K562 (cell line): ENCODE measurements around the gene ATAD2B. TPM values are rescaled to one million over a fixed set of nuclear protein-coding genes. Genes with fewer than 3 reads are reported as not detected.
"Not testable (repeated sequence)": the region's sequence is repeated elsewhere in the genome, so short reads cannot be mapped to it uniquely, and the experiment has no call there.

Experiments used
- ATAC-seq: fragments of 200-7000 bp; cut with Tn5 transposase; 3 replicates; pipeline ENCODE4 v1.9.1; 2020; ENCODE audit warnings: moderate library complexity
- BruUV-seq: library from RNA; stranded (reverse); fragments of 400-500 nt; replicated peaks from 2 replicates; lab custom pipeline; 2021; lab: Mats Ljungman, UMichigan
- CTCF ChIA-PET: fragments of 300-600 bp; formaldehyde crosslinking; extraction: SDS; loops from one replicate; lab custom pipeline; 2021; ENCODE audit warnings: low intra/inter-chr PET ratio; lab: Yijun Ruan, JAX
- POLR2A ChIA-PET: fragments of 300-600, 350-650 bp; sonication (Branson Sonifier 250); formaldehyde crosslinking; extraction: SDS; loops from one replicate; lab custom pipeline; 2021; ENCODE audit warnings: antibody characterized with exemption, inconsistent platforms; lab: Yijun Ruan, JAX
- DNase-seq, 4 experiments: peaks; one replicate each; pipeline versions ENCODE4 v3.0.0 to v3.0.0-alpha.2; 2011 to 2018; ENCODE audit warnings: low spot score in 3 of 4, mixed read lengths in 3 of 4; ENCODE audit errors: extremely low read depth in 1 of 4
- FAIRE-seq: peaks from 2 replicates; lab custom pipeline; 2011; peaks lifted over from hg19 to GRCh38; lab: Jason Lieb, UNC
- H2AFZ ChIP-seq: 2 replicates; pipeline ENCODE4 v1.6.0; 2011; ENCODE audit warnings: low read depth, low read length, control low read depth, inconsistent platforms
- H3K27ac ChIP-seq: fragments of 200-600 bp; 3 replicates; pipeline ENCODE4 v1.8.0; 2011; ENCODE audit warnings: low read depth, mild to moderate bottlenecking, control low read depth, inconsistent platforms, low read length, moderate library complexity, mixed read lengths; ENCODE audit errors: extremely low read depth
- H3K27me3 ChIP-seq, 2 experiments: fragments of 300-600 bp in 1 of 2; 2 replicates in 1 of 2; 3 replicates in 1 of 2; pipeline versions ENCODE4 v1.6.0 to v1.8.0; 2011; ENCODE audit warnings: inconsistent platforms in 2 of 2, low read length in 2 of 2, mild to moderate bottlenecking in 1 of 2, mixed read lengths in 1 of 2, moderate library complexity in 1 of 2; ENCODE audit not compliant: control insufficient read depth in 2 of 2, insufficient read depth in 2 of 2
- H3K36me3 ChIP-seq: fragments of 300-600 bp; 3 replicates; pipeline ENCODE4 v1.8.0; 2011; ENCODE audit warnings: mild to moderate bottlenecking, low read length, inconsistent platforms; ENCODE audit not compliant: control insufficient read depth, insufficient read depth
- H3K4me1 ChIP-seq, 2 experiments: fragments of 200-600 bp in 1 of 2; replicated peaks in 1 of 2; 2 replicates in 1 of 2; 3 replicates in 1 of 2; pipeline versions ENCODE4 v1.5.1 to v1.8.0; 2011; ENCODE audit warnings: inconsistent platforms in 2 of 2, low read length in 2 of 2, mild to moderate bottlenecking in 1 of 2, mixed read lengths in 1 of 2, moderate library complexity in 1 of 2; ENCODE audit not compliant: control insufficient read depth in 2 of 2, insufficient read depth in 2 of 2
- H3K4me2 ChIP-seq: 2 replicates; pipeline ENCODE4 v1.6.1; 2011; ENCODE audit warnings: low read length, control low read depth, inconsistent platforms, mixed read lengths; ENCODE audit not compliant: insufficient read depth
- H3K4me3 ChIP-seq: fragments of 200-600 bp; sonication (generic), shearing (Covaris generic); 2 replicates; pipeline ENCODE4 v1.5.1; 2016; ENCODE audit warnings: control low read depth, inconsistent platforms
- H3K79me2 ChIP-seq: fragments of 200-600 bp; 3 replicates; pipeline ENCODE4 v1.8.0; 2011; ENCODE audit warnings: low read length, inconsistent platforms; ENCODE audit not compliant: control insufficient read depth, insufficient read depth
- H3K9ac ChIP-seq, 2 experiments: 2 replicates each; pipeline versions ENCODE4 v1.6.0 to v1.6.1; 2011; ENCODE audit warnings: low read depth in 2 of 2, low read length in 2 of 2, control low read depth in 1 of 2, inconsistent platforms in 1 of 2, mild to moderate bottlenecking in 1 of 2, mixed read lengths in 1 of 2; ENCODE audit not compliant: insufficient read depth in 1 of 2
- H3K9me1 ChIP-seq: one replicate; pipeline ENCODE4 v1.6.0; 2011; ENCODE audit warnings: inconsistent platforms, mild to moderate bottlenecking, low read length, moderate library complexity; ENCODE audit not compliant: control insufficient read depth, insufficient read depth
- H3K9me3 ChIP-seq: replicated peaks from 2 replicates; pipeline ENCODE4 v1.5.1; 2011; ENCODE audit warnings: low read depth, low read length, inconsistent platforms; ENCODE audit not compliant: control insufficient read depth, insufficient read depth
- H4K20me1 ChIP-seq: replicated peaks from 2 replicates; pipeline ENCODE4 v1.6.1; 2011; ENCODE audit warnings: low read length, inconsistent platforms, mixed read lengths; ENCODE audit not compliant: control insufficient read depth, insufficient read depth
- CCAR2 ChIP-seq: fragments of 200-400 bp; formaldehyde crosslinking; IDR thresholded peaks from 2 replicates; pipeline ENCODE4 v1.6.1; 2017; ENCODE audit warnings: mild to moderate bottlenecking, low read depth, low read length
- COPS2 ChIP-seq: fragments of 450-650 bp; conservative IDR thresholded peaks from 2 replicates; pipeline ENCODE4 v1.6.1; 2016; ENCODE audit warnings: mild to moderate bottlenecking, moderate library complexity
- HNRNPL ChIP-seq: fragments of 200-400 bp; formaldehyde crosslinking; IDR thresholded peaks from 2 replicates; pipeline ENCODE4 v1.6.1; 2017; ENCODE audit warnings: low read depth, mild to moderate bottlenecking, low read length
- RBFOX2 ChIP-seq: fragments of 200-400 bp; formaldehyde crosslinking; IDR thresholded peaks from 2 replicates; pipeline ENCODE4 v1.6.1; 2017; ENCODE audit warnings: low read depth, mild to moderate bottlenecking, low read length, moderate library complexity
- SNRNP70 ChIP-seq: fragments of 200-400 bp; formaldehyde crosslinking; optimal IDR thresholded peaks from 2 replicates; pipeline ENCODE3; 2017; ENCODE audit warnings: low read depth, low read length
- YY1 ChIP-seq, 3 experiments: IDR thresholded peaks; 2 replicates each; pipeline ENCODE4 v1.6.1; 2011; ENCODE audit warnings: low read length in 2 of 3, mild to moderate bottlenecking in 2 of 3, moderate library complexity in 2 of 3, borderline replicate concordance in 1 of 3, control low read depth in 1 of 3, low read depth in 1 of 3; ENCODE audit not compliant: insufficient read depth in 3 of 3, insufficient replicate concordance in 2 of 3, control insufficient read depth in 1 of 3, insufficient read length in 1 of 3; ENCODE audit errors: extremely low read depth in 1 of 3
- ZBTB8A ChIP-seq: fragments of 450-650 bp; IDR thresholded peaks from 2 replicates; pipeline ENCODE4 v1.6.1; 2018; ENCODE audit warnings: mild to moderate bottlenecking, moderate library complexity; ENCODE audit not compliant: partially characterized antibody
- ZNF124 ChIP-seq: sonication (generic); formaldehyde crosslinking; IDR thresholded peaks from 2 replicates; pipeline ENCODE4 v1.8.1; 2022; ENCODE audit warnings: missing genetic modification reagents
- ZNF324 ChIP-seq: fragments of 250-450 bp; sonication (Bioruptor Pico); IDR thresholded peaks from 2 replicates; pipeline ENCODE4 v1.4.0; 2020; ENCODE audit warnings: mild to moderate bottlenecking
- WGBS: fragments of 100-300 bp; shearing (Covaris generic); methylation state at CpG from one replicate; pipeline ENCODE4 v1.1.6; 2016; ENCODE audit warnings: low coverage, mixed read lengths; ENCODE audit not compliant: insufficient coverage; ENCODE audit errors: missing lambda C conversion rate; 5-methylcytosine and 5-hydroxymethylcytosine counted together
- in situ Hi-C: fragments of 300-500 bp; cut with MboI; formaldehyde crosslinking; loops from 4 replicates; pipeline ENCODE4 v1.15.0; 2018; ENCODE audit warnings: inconsistent platforms, mixed read lengths
- intact Hi-C: fragments of 100-400 bp; cut with micrococcal nuclease; formaldehyde crosslinking; loops from 2 replicates; pipeline ENCODE4 v1.14.2; 2022
- polyA plus RNA-seq, 8 experiments: library from polyadenylated mRNA; depleted of rRNA in 4 of 8; stranded (reverse) in 5 of 8; unstranded in 3 of 8; fragments of >200 nt; fragmentation: Nextera tagmentation in 2 of 8; fragmentation: Illumina TruSeq in 1 of 8; extraction: Ambion mirVana in 2 of 8; extraction: Trizol in 1 of 8; gene quantifications; 2 replicates each; pipeline versions ENCODE4 v1.2.1 to v1.2.3, GENCODE V29; 2011 to 2014; ENCODE audit warnings: inconsistent platforms in 1 of 8, missing spikeins in 1 of 8
- total RNA-seq, 7 experiments: library from RNA; depleted of rRNA in 6 of 7; stranded (reverse); fragments of >200 nt in 6 of 7; fragmentation: Illumina TruSeq in 2 of 7; extraction: Trizol in 2 of 7; gene quantifications; 2 replicates each; pipeline versions ENCODE4 v1.2.1 to v1.2.3, GENCODE V29; 2011 to 2021; ENCODE audit warnings: low replicate concordance in 1 of 7
- TF ChIP-seq, protein P1 (sequence below): fragments of 450-650 bp; conservative IDR thresholded peaks from 2 replicates; pipeline ENCODE4 v1.6.1; 2016; ENCODE audit warnings: missing genetic modification characterization, low read depth, mild to moderate bottlenecking, control low read depth, missing compliant biosample characterization
- TF ChIP-seq, protein P2 (sequence below), 2 experiments: fragments of 200-800 bp in 1 of 2; sonication (Bioruptor generic) in 1 of 2; sonication (generic) in 1 of 2; formaldehyde crosslinking in 1 of 2; IDR thresholded peaks in 1 of 2; conservative IDR thresholded peaks in 1 of 2; 2 replicates each; pipeline versions ENCODE4 v1.5.0 to v1.6.1; 2016 to 2020; ENCODE audit warnings: missing compliant biosample characterization in 1 of 2, missing genetic modification characterization in 1 of 2, missing genetic modification reagents in 1 of 2
- TF ChIP-seq, protein P3 (sequence below): fragments of 450-650 bp; IDR thresholded peaks from 2 replicates; pipeline ENCODE4 v1.6.1; 2017; ENCODE audit warnings: antibody characterized with exemption
- TF ChIP-seq, protein P4 (sequence below): fragments of 250-450 bp; sonication (Bioruptor Pico); IDR thresholded peaks from 2 replicates; pipeline ENCODE4 v1.4.0; 2020; ENCODE audit warnings: mild to moderate bottlenecking

The ATAD2B gene
- total and polyA plus RNA-seq, 9 of the 15 experiments (the other 6 are each of a cell fraction or from before 2014, with no cell fraction given): 3.2 to 21.6 (median 11.4) TPM

DNA sequence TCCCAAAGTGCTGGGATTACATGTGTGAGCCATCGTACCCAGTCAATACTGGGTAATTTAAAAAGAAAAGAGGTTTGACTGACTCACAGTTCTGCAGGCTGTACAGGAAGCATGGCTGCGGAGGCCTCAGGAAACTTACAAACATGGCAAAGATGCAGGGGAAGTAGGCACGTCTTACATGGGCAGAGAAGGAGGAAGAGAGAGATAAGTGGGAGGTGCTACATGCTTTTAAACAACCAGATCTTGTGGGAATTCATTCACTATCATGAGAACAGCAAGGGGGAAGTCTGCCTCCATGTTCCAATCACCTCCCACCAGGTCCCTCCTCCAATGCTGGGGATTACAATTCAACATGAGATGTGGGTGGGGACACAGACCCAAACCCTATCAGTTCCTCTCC lies 192.5 kb downstream of the ATAD2B start (continued):
- TF ChIP-seq, protein P1, sequence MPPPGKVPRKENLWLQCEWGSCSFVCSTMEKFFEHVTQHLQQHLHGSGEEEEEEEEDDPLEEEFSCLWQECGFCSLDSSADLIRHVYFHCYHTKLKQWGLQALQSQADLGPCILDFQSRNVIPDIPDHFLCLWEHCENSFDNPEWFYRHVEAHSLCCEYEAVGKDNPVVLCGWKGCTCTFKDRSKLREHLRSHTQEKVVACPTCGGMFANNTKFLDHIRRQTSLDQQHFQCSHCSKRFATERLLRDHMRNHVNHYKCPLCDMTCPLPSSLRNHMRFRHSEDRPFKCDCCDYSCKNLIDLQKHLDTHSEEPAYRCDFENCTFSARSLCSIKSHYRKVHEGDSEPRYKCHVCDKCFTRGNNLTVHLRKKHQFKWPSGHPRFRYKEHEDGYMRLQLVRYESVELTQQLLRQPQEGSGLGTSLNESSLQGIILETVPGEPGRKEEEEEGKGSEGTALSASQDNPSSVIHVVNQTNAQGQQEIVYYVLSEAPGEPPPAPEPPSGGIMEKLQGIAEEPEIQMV (tag): no peak
- TF ChIP-seq, protein P2, sequence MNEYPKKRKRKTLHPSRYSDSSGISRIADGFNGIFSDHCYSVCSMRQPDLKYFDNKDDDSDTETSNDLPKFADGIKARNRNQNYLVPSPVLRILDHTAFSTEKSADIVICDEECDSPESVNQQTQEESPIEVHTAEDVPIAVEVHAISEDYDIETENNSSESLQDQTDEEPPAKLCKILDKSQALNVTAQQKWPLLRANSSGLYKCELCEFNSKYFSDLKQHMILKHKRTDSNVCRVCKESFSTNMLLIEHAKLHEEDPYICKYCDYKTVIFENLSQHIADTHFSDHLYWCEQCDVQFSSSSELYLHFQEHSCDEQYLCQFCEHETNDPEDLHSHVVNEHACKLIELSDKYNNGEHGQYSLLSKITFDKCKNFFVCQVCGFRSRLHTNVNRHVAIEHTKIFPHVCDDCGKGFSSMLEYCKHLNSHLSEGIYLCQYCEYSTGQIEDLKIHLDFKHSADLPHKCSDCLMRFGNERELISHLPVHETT (CRISPR knock-in tag; conservative IDR thresholded peaks at IDR 0.05 in 1 of 2, IDR thresholded peaks at IDR 0.05 in 1 of 2): no peak
- TF ChIP-seq CCAR2: no peak
- TF ChIP-seq, protein P3, sequence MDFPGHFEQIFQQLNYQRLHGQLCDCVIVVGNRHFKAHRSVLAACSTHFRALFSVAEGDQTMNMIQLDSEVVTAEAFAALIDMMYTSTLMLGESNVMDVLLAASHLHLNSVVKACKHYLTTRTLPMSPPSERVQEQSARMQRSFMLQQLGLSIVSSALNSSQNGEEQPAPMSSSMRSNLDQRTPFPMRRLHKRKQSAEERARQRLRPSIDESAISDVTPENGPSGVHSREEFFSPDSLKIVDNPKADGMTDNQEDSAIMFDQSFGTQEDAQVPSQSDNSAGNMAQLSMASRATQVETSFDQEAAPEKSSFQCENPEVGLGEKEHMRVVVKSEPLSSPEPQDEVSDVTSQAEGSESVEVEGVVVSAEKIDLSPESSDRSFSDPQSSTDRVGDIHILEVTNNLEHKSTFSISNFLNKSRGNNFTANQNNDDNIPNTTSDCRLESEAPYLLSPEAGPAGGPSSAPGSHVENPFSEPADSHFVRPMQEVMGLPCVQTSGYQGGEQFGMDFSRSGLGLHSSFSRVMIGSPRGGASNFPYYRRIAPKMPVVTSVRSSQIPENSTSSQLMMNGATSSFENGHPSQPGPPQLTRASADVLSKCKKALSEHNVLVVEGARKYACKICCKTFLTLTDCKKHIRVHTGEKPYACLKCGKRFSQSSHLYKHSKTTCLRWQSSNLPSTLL: no peak
- TF ChIP-seq ZNF324 (CRISPR knock-in tag): no peak
- TF ChIP-seq HNRNPL: no peak
- TF ChIP-seq YY1 (IDR thresholded peaks at IDR 0.05; ENCODE audit: borderline replicate concordance in 1 of 3, control insufficient read depth in 1 of 3, extremely low read depth in 1 of 3, insufficient read depth in 3 of 3, insufficient read length in 1 of 3, insufficient replicate concordance in 2 of 3, low read depth in 1 of 3, low read length in 2 of 3): no peak
- TF ChIP-seq RBFOX2: no peak
- TF ChIP-seq COPS2: no peak
- TF ChIP-seq, protein P4, sequence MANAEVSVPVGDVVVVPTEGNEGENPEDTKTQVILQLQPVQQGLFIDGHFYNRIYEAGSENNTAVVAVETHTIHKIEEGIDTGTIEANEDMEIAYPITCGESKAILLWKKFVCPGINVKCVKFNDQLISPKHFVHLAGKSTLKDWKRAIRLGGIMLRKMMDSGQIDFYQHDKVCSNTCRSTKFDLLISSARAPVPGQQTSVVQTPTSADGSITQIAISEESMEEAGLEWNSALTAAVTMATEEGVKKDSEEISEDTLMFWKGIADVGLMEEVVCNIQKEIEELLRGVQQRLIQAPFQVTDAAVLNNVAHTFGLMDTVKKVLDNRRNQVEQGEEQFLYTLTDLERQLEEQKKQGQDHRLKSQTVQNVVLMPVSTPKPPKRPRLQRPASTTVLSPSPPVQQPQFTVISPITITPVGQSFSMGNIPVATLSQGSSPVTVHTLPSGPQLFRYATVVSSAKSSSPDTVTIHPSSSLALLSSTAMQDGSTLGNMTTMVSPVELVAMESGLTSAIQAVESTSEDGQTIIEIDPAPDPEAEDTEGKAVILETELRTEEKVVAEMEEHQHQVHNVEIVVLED (CRISPR knock-in tag): no peak
- TF ChIP-seq ZNF124 (CRISPR knock-in tag): no peak
- no peak for TF ChIP-seq SNRNP70
- no peak for TF ChIP-seq ZBTB8A
- TF ChIP-seq, all 486 proteins: peak for 0

DNA sequence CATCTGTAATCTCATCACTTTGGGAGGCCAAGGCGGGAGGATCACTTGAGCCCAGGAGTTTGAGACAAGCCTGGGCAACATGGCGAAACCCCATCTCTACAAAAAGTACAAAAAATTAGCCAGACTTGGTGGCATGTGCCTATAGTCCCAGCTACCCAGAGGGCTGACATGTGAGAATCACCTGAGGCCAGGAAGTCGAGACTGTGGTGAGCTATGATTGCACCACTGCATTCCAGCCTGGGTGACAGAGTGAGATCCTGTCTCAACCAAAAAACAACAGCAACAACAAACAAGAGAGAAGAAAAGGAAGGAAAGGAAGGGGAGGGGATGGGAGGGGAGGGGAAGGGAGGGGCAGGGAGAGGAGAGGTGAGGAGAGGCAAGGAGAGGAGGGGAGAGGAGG lies 203.9 kb downstream of the ATAD2B start:
- H3K27me3 ChIP-seq, DNase-seq, in situ Hi-C loops, H3K9me3 ChIP-seq, FAIRE-seq, H3K4me2 ChIP-seq, H3K36me3 ChIP-seq, H2AFZ ChIP-seq, H3K4me3 ChIP-seq, intact Hi-C loops, ATAC-seq, H3K27ac ChIP-seq, H3K9me1 ChIP-seq, BruUV-seq, H3K9ac ChIP-seq, H3K79me2 ChIP-seq, H4K20me1 ChIP-seq, POLR2A ChIA-PET, H3K4me1 ChIP-seq, CTCF ChIA-PET: not testable (repeated sequence)
- WGBS: 73% methylated on average over 2 of the region's 3 CpGs
